WERI-Rb-1 (cell line): ENCODE data around the gene FDX2.

Experiments
- DNase-seq: peaks from one replicate; pipeline ENCODE4 v3.0.0-alpha.2; 2020
- H3K27ac ChIP-seq: fragments of 250-450 bp; sonication (Bioruptor Pico); 2 replicates; pipeline ENCODE4 v1.5.1; 2020; ENCODE audit warnings: mild to moderate bottlenecking, moderate library complexity
- H3K27me3 ChIP-seq: fragments of 250-450 bp; sonication (Bioruptor Pico); 2 replicates; pipeline ENCODE4 v1.5.1; 2021; ENCODE audit warnings: mild to moderate bottlenecking, low read depth, moderate library complexity; ENCODE audit not compliant: insufficient read depth, severe bottlenecking
- H3K36me3 ChIP-seq: fragments of 250-450 bp; sonication (Bioruptor Pico); 2 replicates; pipeline ENCODE4 v1.5.1; 2020; ENCODE audit warnings: mild to moderate bottlenecking, moderate library complexity
- H3K4me3 ChIP-seq: 2 replicates; pipeline ENCODE4 v1.5.1; 2011; ENCODE audit warnings: low read depth, mild to moderate bottlenecking, control low read depth, low read length
- H3K9me3 ChIP-seq: fragments of 250-450 bp; sonication (Bioruptor Pico); 2 replicates; pipeline ENCODE4 v1.5.1; 2021; ENCODE audit warnings: mild to moderate bottlenecking, moderate library complexity; ENCODE audit not compliant: severe bottlenecking
- TF ChIP-seq, protein P1 (sequence below): IDR thresholded peaks from 2 replicates; pipeline ENCODE4 v1.5.1; 2011; ENCODE audit warnings: low read depth, mild to moderate bottlenecking, control low read depth, inconsistent platforms, low read length

The FDX2 gene

DNA sequence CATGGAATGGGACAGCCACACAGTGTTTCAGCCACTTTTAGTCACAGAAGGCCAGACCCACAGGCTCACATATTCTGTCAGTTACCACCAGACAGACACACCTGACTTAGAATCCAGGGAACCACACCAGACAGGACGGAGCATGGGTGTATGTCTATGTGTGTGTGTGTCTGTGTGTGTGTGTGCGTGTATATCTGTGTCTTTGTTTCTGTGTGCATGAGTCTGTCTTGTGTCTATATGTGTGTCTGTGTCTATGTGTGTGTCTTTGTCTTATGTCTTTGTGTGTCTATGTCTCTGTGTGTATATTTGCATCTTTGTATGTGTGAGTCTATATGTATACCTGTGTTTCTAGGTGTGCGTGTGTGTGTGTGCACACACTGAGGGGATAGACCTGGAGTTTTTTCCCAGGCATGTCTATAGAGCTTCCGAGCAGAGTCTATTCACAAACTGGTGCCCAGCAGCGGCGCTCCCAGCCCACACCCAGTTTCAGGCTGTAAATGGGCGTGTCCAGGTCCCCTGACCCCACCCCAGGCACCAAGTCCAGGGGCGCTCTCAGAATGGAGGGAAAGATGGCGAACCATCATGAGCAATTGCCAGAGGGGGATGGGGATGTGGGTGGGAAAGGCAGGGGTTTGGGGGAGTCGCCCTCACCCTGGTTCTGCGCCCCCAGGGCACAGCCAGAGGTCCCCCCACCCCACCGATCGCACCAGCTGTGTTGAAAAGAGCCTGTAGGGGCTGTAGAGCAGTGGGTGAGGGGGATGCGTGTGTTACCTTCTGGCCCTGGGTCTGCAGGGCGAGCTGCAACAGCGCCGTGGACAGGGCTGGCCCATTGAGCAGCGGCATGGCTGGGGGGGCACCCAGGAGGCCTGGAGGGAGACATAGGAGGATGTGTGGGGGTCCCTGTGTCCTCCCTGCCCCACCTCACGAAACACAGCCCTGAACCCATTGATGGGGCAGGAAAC lies 6.3 kb upstream of the FDX2 start:
- no peaks in the 10 kb centered on the region for H3K27me3 ChIP-seq
- no peak overlapping the region for H3K27ac ChIP-seq
- peaks cover 92% of the 10 kb centered on the region for H3K36me3 ChIP-seq
- H3K4me3 ChIP-seq: no peak overlapping the region
- TF ChIP-seq, protein P1, sequence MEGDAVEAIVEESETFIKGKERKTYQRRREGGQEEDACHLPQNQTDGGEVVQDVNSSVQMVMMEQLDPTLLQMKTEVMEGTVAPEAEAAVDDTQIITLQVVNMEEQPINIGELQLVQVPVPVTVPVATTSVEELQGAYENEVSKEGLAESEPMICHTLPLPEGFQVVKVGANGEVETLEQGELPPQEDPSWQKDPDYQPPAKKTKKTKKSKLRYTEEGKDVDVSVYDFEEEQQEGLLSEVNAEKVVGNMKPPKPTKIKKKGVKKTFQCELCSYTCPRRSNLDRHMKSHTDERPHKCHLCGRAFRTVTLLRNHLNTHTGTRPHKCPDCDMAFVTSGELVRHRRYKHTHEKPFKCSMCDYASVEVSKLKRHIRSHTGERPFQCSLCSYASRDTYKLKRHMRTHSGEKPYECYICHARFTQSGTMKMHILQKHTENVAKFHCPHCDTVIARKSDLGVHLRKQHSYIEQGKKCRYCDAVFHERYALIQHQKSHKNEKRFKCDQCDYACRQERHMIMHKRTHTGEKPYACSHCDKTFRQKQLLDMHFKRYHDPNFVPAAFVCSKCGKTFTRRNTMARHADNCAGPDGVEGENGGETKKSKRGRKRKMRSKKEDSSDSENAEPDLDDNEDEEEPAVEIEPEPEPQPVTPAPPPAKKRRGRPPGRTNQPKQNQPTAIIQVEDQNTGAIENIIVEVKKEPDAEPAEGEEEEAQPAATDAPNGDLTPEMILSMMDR: no peak
- no peak for DNase-seq
- no peaks in the 10 kb centered on the region for H3K9me3 ChIP-seq

DNA sequence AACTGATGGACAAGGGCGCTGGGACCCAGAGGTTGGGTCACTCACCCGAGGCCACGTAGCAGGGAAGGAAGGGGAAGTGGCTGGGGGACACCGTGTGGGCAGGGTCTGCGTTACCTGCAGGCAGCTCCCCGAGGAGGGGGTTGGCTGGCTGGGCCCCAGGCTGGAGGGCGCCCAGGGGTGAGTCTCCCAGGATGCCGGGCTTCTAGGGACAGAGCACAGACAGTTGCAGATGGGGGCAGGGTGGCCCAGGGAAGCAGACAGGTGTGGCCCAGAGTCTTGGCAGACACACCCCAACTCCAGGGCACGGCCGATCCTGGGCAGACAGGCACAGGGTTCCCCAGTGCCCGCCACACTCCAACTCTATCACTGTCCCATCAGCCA lies 5.6 kb upstream of the FDX2 start:
- no peak for DNase-seq
- H3K36me3 ChIP-seq: peaks cover 89% of the 10 kb centered on the region
- TF ChIP-seq, protein P1: no peak
- H3K27me3 ChIP-seq: no peaks in the 10 kb centered on the region
- no peak overlapping the region for H3K4me3 ChIP-seq
- no peak overlapping the region for H3K27ac ChIP-seq
- H3K9me3 ChIP-seq: no peaks in the 10 kb centered on the region

DNA sequence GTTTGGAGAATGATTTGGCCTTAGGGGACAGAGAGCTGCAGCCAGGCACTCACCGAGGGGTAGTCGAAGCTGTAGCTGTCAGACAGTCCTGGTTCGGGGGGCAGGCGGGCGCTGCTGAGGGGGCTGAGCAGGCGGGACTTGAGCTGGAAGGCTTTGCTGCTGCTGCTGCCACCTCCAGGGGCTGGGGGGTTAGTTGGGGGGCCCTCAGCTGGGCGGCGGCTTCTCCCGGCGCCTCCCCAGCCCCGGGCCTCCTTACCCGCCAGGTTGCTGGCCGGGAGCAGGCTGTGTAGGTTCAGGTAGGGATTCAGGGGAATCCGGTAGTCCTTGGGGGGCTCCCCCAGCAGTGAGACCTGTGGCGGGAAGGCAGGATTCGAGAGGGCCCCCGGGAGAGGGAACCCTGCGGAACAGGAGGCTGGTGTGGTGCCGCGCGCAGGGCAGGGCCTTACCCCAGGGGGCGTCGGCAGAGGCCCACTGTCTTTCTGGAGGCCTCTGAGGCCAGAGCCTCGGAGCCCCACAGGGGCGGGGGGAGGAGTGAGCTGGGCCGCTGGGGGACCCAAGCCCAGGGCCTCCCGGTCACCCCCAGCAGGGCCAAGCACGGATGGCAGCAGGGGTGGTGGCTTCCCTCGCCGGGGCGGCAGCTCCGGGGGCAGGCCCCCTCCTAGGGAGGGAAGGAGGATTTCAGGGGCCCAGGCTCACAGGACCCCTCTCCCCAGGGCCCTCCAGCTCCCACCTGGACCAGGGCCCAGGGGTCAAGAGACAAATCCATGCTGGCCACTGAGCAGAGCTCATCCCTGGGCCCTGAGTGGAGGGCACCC lies 5.0 kb upstream of the FDX2 start:
- DNase-seq: no peak
- Histone ChIP-seq H3K36me3 (peaks cover 85% of the 10 kb centered on the region), H3K27ac (no peak overlapping the region), H3K9me3 (no peaks in the 10 kb centered on the region), H3K27me3 (no peaks in the 10 kb centered on the region), H3K4me3 (no peak overlapping the region)
- TF ChIP-seq, protein P1: no peak

DNA sequence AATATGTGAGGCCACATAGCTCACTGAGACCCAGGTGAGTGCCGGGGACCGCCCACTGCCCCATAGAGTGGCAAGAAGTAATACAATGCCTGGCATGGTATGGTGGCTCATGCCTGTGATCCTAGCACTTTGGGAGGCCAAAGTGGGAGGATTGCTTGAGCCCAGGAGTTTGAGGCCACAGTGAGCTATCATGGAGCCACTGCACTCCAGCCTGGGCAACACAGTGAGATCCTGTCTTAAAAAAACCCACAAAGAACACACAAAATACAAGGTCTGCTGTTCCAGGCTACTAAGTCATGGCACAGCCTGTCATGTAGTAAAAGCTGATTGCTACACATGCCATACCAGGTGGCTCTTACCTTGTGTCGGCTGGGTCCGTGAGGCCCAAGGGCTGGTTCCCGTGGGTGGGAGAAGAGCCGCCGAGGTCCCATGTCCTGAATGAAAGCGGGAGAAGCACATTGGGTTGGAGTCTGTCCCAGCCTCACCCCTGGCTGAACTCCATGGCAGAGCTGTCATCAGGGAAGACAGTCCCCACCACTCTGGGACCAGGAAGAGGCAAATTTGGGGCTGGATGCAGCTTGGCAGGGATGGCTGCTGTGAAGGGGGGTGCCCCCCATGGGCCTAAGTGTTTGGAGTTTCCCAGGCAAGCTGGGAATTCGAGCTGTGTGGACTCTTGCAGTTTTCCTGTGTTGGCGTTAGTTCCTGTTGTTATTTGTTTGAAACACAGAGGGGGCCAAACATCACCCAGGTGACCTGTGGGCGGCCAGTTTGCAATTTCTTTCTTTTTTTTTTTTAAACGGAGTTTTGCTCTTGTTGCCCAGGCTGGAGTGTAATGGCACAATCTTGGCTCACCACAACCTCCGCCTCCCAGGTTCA lies 3.2 kb upstream of the FDX2 start:
- TF ChIP-seq, protein P1: no peak
- Histone ChIP-seq H3K9me3 (no peaks in the 10 kb centered on the region), H3K36me3 (peaks cover 71% of the 10 kb centered on the region), H3K27me3 (no peaks in the 10 kb centered on the region), H3K4me3 (no peak overlapping the region), H3K27ac (no peak overlapping the region)
- no peak for DNase-seq

DNA sequence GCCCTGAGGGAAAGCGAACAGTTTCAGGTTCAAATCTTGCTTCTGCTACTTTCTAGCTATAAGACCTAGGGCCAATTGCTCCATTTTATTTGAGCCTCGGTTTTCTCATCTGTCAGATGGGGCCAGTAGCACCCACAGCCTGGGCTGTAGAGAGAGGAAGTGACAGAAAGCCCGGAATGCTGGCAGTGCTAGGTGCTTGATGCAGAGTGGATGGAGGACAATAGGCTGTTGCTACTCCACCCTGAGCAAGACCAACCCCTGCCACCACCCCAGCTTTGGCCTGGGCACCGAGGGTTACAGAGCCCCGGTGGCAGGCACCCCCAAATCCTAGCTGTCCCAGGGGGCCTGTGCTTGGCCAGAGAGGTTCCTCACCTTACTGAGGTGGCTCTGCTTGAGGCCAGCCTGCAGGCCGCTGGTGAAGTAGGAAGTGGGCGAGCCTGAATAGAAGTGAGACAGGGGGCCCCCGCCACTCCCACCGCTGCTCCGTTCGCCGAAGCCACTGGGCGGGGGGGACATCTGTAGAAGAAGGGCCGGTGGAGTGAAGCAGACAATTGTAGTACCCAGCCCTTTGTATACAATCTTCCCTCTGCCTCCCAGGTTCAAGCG lies 2.1 kb upstream of the FDX2 start:
- H3K4me3 ChIP-seq: no peak overlapping the region
- TF ChIP-seq, protein P1: no peak
- H3K9me3 ChIP-seq: no peaks in the 10 kb centered on the region
- no peak for DNase-seq
- H3K27me3 ChIP-seq: no peaks in the 10 kb centered on the region
- H3K27ac ChIP-seq: no peak overlapping the region
- peaks cover 69% of the 10 kb centered on the region for H3K36me3 ChIP-seq
